Neural crest cell (in vitro differentiated cells): Measurements from ENCODE around the gene IPO11. TPM values are rescaled to one million over a fixed set of nuclear protein-coding genes. Genes with fewer than 3 reads are reported as not detected.

ENCODE experiments used
- DNase-seq: peaks from one replicate; pipeline ENCODE4 v3.0.0; 2021; ENCODE audit warnings: low read depth, mixed read lengths, low spot score
- H3K27ac Mint-ChIP-seq: one replicate; pipeline ENCODE4 v1.8.0; 2021; ENCODE audit warnings: mild to moderate bottlenecking, mixed read lengths; ENCODE audit not compliant: unreplicated experiment
- H3K27me3 Mint-ChIP-seq: 2 replicates; pipeline ENCODE4 v1.8.0; 2021; ENCODE audit warnings: low read depth, mild to moderate bottlenecking, mixed read lengths
- H3K36me3 Mint-ChIP-seq: 2 replicates; pipeline ENCODE4 v1.8.0; 2021; ENCODE audit warnings: low read depth, mild to moderate bottlenecking, mixed read lengths
- H3K4me1 Mint-ChIP-seq: 2 replicates; pipeline ENCODE4 v1.8.0; 2021; ENCODE audit warnings: mixed read lengths
- H3K4me3 Mint-ChIP-seq: one replicate; pipeline ENCODE4 v1.8.0; 2021; ENCODE audit warnings: mild to moderate bottlenecking, mixed read lengths
- H3K9me3 Mint-ChIP-seq: 2 replicates; pipeline ENCODE4 v1.8.0; 2021; ENCODE audit warnings: mixed read lengths
- total RNA-seq: library from RNA; stranded (reverse); gene quantifications from 2 replicates; pipeline ENCODE4 v1.2.1, GENCODE V29; 2021
- TF ChIP-seq, protein P1 (sequence below): fragments of 200-600 bp; sonication (generic); conservative IDR thresholded peaks from 2 replicates; pipeline ENCODE4 v1.5.0; 2021; ENCODE audit warnings: antibody characterized with exemption, mild to moderate bottlenecking

The IPO11 gene
- total RNA-seq, 1 donor from 2014 or later: 48.2 TPM

DNA sequence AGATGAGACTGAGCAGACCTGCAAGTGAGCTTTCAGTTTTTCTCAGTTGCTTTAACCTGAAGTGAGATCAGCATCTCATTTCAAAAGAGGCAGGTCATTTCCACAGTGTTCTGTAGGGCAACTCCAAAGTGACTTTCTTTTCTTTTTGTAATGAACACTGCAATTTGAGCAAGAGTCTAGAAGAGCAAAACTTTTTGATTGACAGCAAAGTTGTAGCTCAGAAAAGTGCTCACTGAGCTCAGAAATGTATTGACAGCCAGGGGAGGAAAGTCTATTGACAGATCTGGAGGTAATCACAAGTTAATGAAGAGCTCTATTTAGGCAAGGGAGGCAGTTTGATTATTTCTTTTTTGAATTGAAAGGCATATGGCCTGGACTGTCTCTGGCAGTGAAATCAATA is 220.7 kb downstream of the IPO11 start:
- TF ChIP-seq, protein P1, sequence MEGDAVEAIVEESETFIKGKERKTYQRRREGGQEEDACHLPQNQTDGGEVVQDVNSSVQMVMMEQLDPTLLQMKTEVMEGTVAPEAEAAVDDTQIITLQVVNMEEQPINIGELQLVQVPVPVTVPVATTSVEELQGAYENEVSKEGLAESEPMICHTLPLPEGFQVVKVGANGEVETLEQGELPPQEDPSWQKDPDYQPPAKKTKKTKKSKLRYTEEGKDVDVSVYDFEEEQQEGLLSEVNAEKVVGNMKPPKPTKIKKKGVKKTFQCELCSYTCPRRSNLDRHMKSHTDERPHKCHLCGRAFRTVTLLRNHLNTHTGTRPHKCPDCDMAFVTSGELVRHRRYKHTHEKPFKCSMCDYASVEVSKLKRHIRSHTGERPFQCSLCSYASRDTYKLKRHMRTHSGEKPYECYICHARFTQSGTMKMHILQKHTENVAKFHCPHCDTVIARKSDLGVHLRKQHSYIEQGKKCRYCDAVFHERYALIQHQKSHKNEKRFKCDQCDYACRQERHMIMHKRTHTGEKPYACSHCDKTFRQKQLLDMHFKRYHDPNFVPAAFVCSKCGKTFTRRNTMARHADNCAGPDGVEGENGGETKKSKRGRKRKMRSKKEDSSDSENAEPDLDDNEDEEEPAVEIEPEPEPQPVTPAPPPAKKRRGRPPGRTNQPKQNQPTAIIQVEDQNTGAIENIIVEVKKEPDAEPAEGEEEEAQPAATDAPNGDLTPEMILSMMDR: no peak
- H3K27me3 Mint-ChIP-seq: no peaks in the 10 kb centered on the region
- H3K27ac Mint-ChIP-seq: no peak overlapping the region
- H3K36me3 Mint-ChIP-seq: peaks cover 11% of the 10 kb centered on the region
- no peaks in the 10 kb centered on the region for H3K9me3 Mint-ChIP-seq
- H3K4me1 Mint-ChIP-seq: no peaks in the 10 kb centered on the region
- DNase-seq: no peak
- H3K4me3 Mint-ChIP-seq: no peak overlapping the region

DNA sequence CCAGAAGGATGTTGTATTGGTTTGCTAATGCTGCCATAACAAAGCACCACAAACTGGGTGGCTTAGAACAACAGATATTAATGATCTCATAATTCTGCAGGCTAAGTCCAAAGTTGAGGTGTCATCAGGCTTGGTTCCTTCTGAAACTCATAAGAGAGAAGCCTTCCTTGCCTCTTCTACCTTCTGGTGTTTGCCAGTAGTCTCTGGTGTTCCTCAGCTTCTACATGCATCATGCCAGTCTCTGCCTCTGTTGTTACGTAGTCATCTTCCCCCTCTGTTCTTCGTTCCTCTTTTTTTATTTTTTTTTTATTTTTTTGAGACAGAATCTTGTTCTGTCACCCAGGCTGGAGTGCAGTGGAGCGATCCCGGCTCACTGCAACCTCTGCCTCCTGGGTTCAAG is 227.9 kb downstream of the IPO11 start:
- H3K36me3 Mint-ChIP-seq: peaks cover 15% of the 10 kb centered on the region
- peaks cover 3% of the 10 kb centered on the region for H3K9me3 Mint-ChIP-seq
- no peaks in the 10 kb centered on the region for H3K27me3 Mint-ChIP-seq

DNA sequence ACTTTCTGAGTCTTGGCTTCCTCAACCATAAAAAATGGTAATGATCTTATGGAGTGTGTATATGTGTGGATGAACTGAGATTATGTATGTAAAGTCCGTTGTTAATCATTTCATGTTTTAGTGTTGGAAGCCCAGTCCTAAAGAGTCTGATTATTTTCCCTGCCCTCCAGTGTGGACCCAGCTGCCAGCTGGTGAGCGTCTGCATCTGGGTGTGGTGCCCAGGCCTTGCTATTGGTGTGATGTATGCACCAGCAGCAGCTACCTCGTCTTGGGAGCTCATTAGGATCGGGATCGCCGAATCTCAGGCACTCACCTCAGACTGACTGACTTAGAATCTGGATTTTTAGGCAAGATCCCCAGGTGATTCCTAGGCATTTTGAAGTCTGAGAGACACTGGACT is 229.9 kb downstream of the IPO11 start:
- H3K27me3 Mint-ChIP-seq: no peaks in the 10 kb centered on the region
- H3K4me3 Mint-ChIP-seq: no peak overlapping the region
- TF ChIP-seq, protein P1: no peak
- no peak overlapping the region for H3K27ac Mint-ChIP-seq
- no peaks in the 10 kb centered on the region for H3K4me1 Mint-ChIP-seq
- no peak for DNase-seq
- H3K9me3 Mint-ChIP-seq: peaks cover 6% of the 10 kb centered on the region
- peaks cover 14% of the 10 kb centered on the region for H3K36me3 Mint-ChIP-seq

More for the DNA sequence above, 227.9 kb downstream of the IPO11 start:
- no peak for DNase-seq
- Mint-ChIP-seq H3K4me3 (no peak overlapping the region), H3K27ac (no peak overlapping the region), H3K4me1 (no peaks in the 10 kb centered on the region)
- TF ChIP-seq, protein P1: no peak

DNA sequence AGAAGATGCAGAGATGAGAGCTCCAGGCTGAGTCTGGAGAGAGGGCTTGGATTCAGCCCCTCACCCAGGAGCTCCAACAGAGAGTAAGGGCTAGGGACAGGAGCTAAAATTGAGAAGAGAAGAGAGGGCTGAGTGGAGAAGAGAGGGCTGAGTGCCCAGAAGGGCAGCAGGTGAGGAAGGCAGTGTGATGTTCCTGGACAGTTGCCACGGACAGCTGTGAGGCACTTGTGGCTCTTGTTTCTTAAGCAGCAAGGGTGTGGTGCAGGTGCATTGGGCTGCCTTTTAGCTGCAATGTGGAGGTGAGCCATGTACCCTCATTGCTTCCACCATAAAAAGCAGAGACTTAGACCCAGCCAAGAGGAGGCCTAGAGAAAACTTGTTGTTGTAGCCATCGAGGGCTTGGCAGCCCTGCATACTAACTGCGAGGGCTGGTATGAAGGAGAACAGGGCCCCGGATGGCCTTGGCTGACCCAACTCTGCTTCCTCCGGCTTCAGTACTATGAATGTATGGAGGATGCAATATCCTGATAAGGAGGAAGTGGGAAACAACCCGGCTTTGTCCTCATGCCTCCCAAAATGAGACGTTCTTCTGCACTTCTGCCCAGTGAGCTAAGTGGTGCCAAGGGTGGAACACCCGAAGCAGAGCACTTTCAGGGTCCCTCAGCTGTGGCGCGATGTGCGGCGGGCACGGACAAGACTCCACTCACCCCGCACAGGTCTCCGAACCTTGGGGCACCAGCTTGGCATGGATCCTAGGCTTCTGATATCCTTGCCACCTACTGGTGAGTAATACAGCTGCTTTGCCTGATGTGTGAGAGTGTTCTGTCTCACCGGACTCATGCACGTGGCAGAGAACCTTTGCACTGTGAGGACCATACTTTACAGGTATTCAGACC is 231.2 kb downstream of the IPO11 start:
- Mint-ChIP-seq H3K27me3 (no peaks in the 10 kb centered on the region), H3K27ac (no peak overlapping the region), H3K9me3 (peaks cover 6% of the 10 kb centered on the region), H3K36me3 (peaks cover 14% of the 10 kb centered on the region), H3K4me3 (no peak overlapping the region), H3K4me1 (peaks cover 1% of the 10 kb centered on the region)
- TF ChIP-seq, protein P1: no peak
- DNase-seq: no peak

DNA sequence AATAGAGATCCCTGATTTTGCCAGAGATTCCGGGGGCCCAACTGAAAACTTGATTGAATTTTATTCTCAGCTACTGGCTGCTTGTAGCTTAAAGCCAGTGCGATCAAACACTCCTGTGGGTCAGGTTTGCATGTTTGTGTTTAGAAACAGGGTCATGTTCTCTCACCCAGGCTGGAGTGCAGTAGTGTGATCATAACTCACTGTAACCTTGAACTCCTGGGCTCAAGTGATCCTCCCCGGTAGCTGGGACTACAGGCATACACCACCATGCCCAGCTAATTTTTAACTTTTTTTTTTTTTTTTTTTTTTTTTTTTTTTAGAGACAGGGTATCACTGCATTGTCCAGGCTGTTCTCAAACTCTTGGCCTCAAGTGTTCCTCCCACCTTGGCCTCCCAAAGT is 232.7 kb downstream of the IPO11 start:
- Mint-ChIP-seq H3K4me3 (no peak overlapping the region), H3K27ac (no peak overlapping the region), H3K36me3 (peaks cover 9% of the 10 kb centered on the region), H3K9me3 (peaks cover 3% of the 10 kb centered on the region), H3K4me1 (peaks cover 6% of the 10 kb centered on the region), H3K27me3 (no peaks in the 10 kb centered on the region)
- no peak for DNase-seq
- TF ChIP-seq, protein P1: no peak
